ENCODE data around the gene NKX3-2. TPM values are rescaled to one million over a fixed set of nuclear protein-coding genes. Genes with fewer than 3 reads are reported as not detected.
A peak's percentile ranks its signal among the peaks of the same experiment; 100 is the strongest.

The NKX3-2 gene
- total and polyA plus RNA-seq, 2 of the 8 experiments (the other 6 are each of a cell fraction or from before 2014, with no cell fraction given), result 0.13 TPM; not detected in 1

- WGBS, 2 experiments (ENCODE audit: extremely low coverage in 1 of 2, insufficient coverage in 1 of 2, insufficient read length in 1 of 2, insufficient replicate concordance in 2 of 2, low coverage in 1 of 2, low lambda C conversion rate in 2 of 2, missing lambda C conversion rate in 1 of 2), result 1% methylated on average over 33 of the region's 54 CpGs; no CpG with 5 or more reads in 1 of the 2 experiments
- peak overlapping the region; percentile 33 to 64 (median 38) for H3K4me3 ChIP-seq (ENCODE audit: extremely low read depth in 1 of 4, insufficient read depth in 2 of 4, low read depth in 3 of 4, low read length in 4 of 4)
- H3K56ac ChIP-seq (replicated peaks; ENCODE audit: insufficient read length, low read depth, low read length), result no peak overlapping the region
- H4K91ac ChIP-seq (replicated peaks; ENCODE audit: insufficient read length, low read length), result no peak overlapping the region
- FAIRE-seq (peak; percentile 13), DNase-seq (ENCODE audit: low read depth in 1 of 2, low spot score in 2 of 2) (peak; percentile 91 to 95)
- no peak overlapping the region for H2BK15ac ChIP-seq (ENCODE audit: low read length)
- H2BK20ac ChIP-seq (ENCODE audit: low read length), result no peak overlapping the region
- no peaks in the 10 kb centered on the region for H3K79me2 ChIP-seq (ENCODE audit: control insufficient read depth in 1 of 2, insufficient read depth in 2 of 2, low read length in 2 of 2)
- H4K8ac ChIP-seq (ENCODE audit: extremely low read depth, insufficient read depth, low read length), result peak overlapping the region; percentile 7; the same call in 1 of the 2 replicates
- 0 out of 2 replicates have a peak overlapping the region, but pooled peaks have one; percentile 20 for H2AFZ ChIP-seq (ENCODE audit: low read length)
- H3K9me3 ChIP-seq (ENCODE audit: insufficient read depth in 2 of 2, low read depth in 1 of 2, low read length in 1 of 2), result no peaks in the 10 kb centered on the region
- H3K4me1 ChIP-seq (replicated peaks in 1 of 4; ENCODE audit: control insufficient read depth in 3 of 4, insufficient read depth in 4 of 4, low read length in 3 of 4), result peaks cover 7 to 27% (median 21%) of the 10 kb centered on the region in 4 experiments
- H2AK5ac ChIP-seq (ENCODE audit: low read depth, low read length), result no peak overlapping the region
- H3K23ac ChIP-seq (ENCODE audit: insufficient read length), result no peak overlapping the region
- H2BK5ac ChIP-seq (ENCODE audit: low read depth, low read length), result no peak overlapping the region; the same call in 1 of the 2 replicates
- no peak overlapping the region for H3K4ac ChIP-seq (replicated peaks; ENCODE audit: insufficient read length, low read depth, low read length)
- POLR2A ChIA-PET (ENCODE audit: partially characterized antibody), result interaction anchor here (0.8 to 5.1 kb wide), 5 partner anchors 9 to 22 kb away, joined by 3 to 37 read pairs (median 3); no protein-coding TSS in a partner anchor
- H3K18ac ChIP-seq (ENCODE audit: extremely low read depth, low read length), result no peak overlapping the region; the same call in 1 of the 2 replicates
- peaks cover 69 to 98% (median 83%) of the 10 kb centered on the region in 4 experiments for H3K27me3 ChIP-seq (replicated peaks in 1 of 4; ENCODE audit: control insufficient read depth in 3 of 4, extremely low read depth in 1 of 4, insufficient read depth in 3 of 4, low read length in 3 of 4)
- no peak overlapping the region for H4K5ac ChIP-seq (ENCODE audit: insufficient read length, low read depth, low read length)
- no peak overlapping the region for H3K27ac ChIP-seq (ENCODE audit: low read depth, low read length)
- CTCF ChIA-PET (ENCODE audit: partially characterized antibody), result interaction anchor here (0.5 to 6.2 kb wide), 4 partner anchors 8 to 756 kb away, joined by 3 to 132 read pairs (median 8); no protein-coding TSS in a partner anchor
- peaks cover 15% of the 10 kb centered on the region for H3K23me2 ChIP-seq (ENCODE audit: low read depth, low read length)
- H3K36me3 ChIP-seq (ENCODE audit: control insufficient read depth in 2 of 4, insufficient read depth in 4 of 4, low read length in 3 of 4), result peaks cover 0 to 11% (median 0%) of the 10 kb centered on the region in 4 experiments; a peak in 1 of 8 replicates
- no peak overlapping the region for H2BK12ac ChIP-seq (ENCODE audit: low read depth, low read length)
- H3K79me1 ChIP-seq (ENCODE audit: low read depth, low read length), result no peaks in the 10 kb centered on the region
- no peak overlapping the region for H3K9ac ChIP-seq (replicated peaks in 1 of 4; ENCODE audit: extremely low read depth in 1 of 4, low read depth in 3 of 4, low read length in 3 of 4)
- H3K4me2 ChIP-seq (ENCODE audit: insufficient read depth in 1 of 2, low read depth in 2 of 2, low read length in 2 of 2), result peak overlapping the region; percentile 62 to 82
- no peak overlapping the region for H2BK120ac ChIP-seq (replicated peaks; ENCODE audit: low read depth, low read length)
- peaks cover 4 to 14% of the 10 kb centered on the region in 2 experiments for H4K20me1 ChIP-seq (replicated peaks in 1 of 2; ENCODE audit: control insufficient read depth in 1 of 2, insufficient read depth in 2 of 2, low read length in 2 of 2)
- H3K14ac ChIP-seq (ENCODE audit: insufficient read length), result no peak overlapping the region
- TF ChIP-seq POLR2A (IDR thresholded peaks at IDR 0.05; ENCODE audit: control extremely low read depth in 1 of 2, low read depth in 2 of 2, low read length in 2 of 2), result no peak
- peak; percentile 97 for TF ChIP-seq MAX (IDR thresholded peaks at IDR 0.05)
- no peak for TF ChIP-seq SRF (IDR thresholded peaks at IDR 0.05; ENCODE audit: low read depth, low read length)
- no peak for TF ChIP-seq NANOG (IDR thresholded peaks at IDR 0.05; ENCODE audit: insufficient read depth, low read depth, low read length, poor library complexity, severe bottlenecking)
- TF ChIP-seq NRF1 (IDR thresholded peaks at IDR 0.05; ENCODE audit: low read depth, low read length), result no peak
- no peak for TF ChIP-seq POLR2AphosphoS5 (IDR thresholded peaks at IDR 0.05; ENCODE audit: low read depth, low read length)
- no peak for TF ChIP-seq GABPA (IDR thresholded peaks at IDR 0.05; ENCODE audit: borderline replicate concordance, insufficient read depth, low read length)
- TF ChIP-seq TBP (IDR thresholded peaks at IDR 0.05; ENCODE audit: low read depth, low read length), result 0 out of 2 replicates have a peak, but pooled peaks have one; percentile 13
- peak; percentile 66 for TF ChIP-seq CTBP2 (IDR thresholded peaks at IDR 0.05; ENCODE audit: borderline replicate concordance, insufficient read depth, insufficient read length, low read length)
- TF ChIP-seq SP4 (IDR thresholded peaks at IDR 0.05; ENCODE audit: low read length), result peak; percentile 47; the same call in 1 of the 2 replicates
- no peak for TF ChIP-seq KDM1A (IDR thresholded peaks at IDR 0.05; ENCODE audit: borderline replicate concordance, low read length)
These were observed 492 bp upstream of the NKX3-2 start for GRCh38 chr4:13544606-13545393.

Measured in H1 (cell line).